M059J (cell line): ENCODE data around the gene GAL3ST3. TPM values are rescaled to one million over a fixed set of nuclear protein-coding genes. Genes with fewer than 3 reads are reported as not detected.

Source experiments
- total RNA-seq: library from RNA; depleted of rRNA; stranded (reverse); fragments of >200 nt; shearing (Covaris generic); gene quantifications from 2 replicates; pipeline ENCODE4 v1.2.3, GENCODE V29; 2014; rRNA removed

GAL3ST3 gene
- total RNA-seq, 1 experiment from 2014 or later: not detected

Other genes with a start within 250 kb of the GAL3ST3 start
- 0.12 TPM in 1 of 2 replicates, not detected in the other for gene SNX32, start 215.2 kb downstream of the GAL3ST3 start, total RNA-seq
- gene CFL1, start 191.0 kb downstream of the GAL3ST3 start, total RNA-seq: 1,801 and 2,276 TPM in 2 replicates
- 22.7 and 42.4 TPM in 2 replicates for gene MUS81, start 188.7 kb downstream of the GAL3ST3 start, total RNA-seq
- gene EFEMP2, start 176.4 kb downstream of the GAL3ST3 start, total RNA-seq: 14.4 and 25.3 TPM in 2 replicates
- 0.49 and 1.5 TPM in 2 replicates for gene CTSW, start 169.3 kb downstream of the GAL3ST3 start, total RNA-seq
- gene FIBP, start 160.7 kb downstream of the GAL3ST3 start, total RNA-seq: 149 and 165 TPM in 2 replicates
- 57.1 and 95.3 TPM in 2 replicates for gene CCDC85B, start 158.5 kb downstream of the GAL3ST3 start, total RNA-seq
- 253 and 286 TPM in 2 replicates for gene FOSL1, start 148.8 kb downstream of the GAL3ST3 start, total RNA-seq
- gene C11orf68, start 130.1 kb downstream of the GAL3ST3 start, total RNA-seq: 39.1 and 47.9 TPM in 2 replicates
- gene DRAP1, start 129.7 kb downstream of the GAL3ST3 start, total RNA-seq: 456 and 489 TPM in 2 replicates
- not detected in 2 replicates for gene TSGA10IP, start 103.7 kb downstream of the GAL3ST3 start, total RNA-seq
- 60.3 and 102 TPM in 2 replicates for gene SART1, start 87.4 kb downstream of the GAL3ST3 start, total RNA-seq
- 46.0 and 46.9 TPM in 2 replicates for gene EIF1AD, start 47.0 kb downstream of the GAL3ST3 start, total RNA-seq
- 97.1 and 106 TPM in 2 replicates for gene BANF1, start 46.7 kb downstream of the GAL3ST3 start, total RNA-seq
- 0.20 TPM in 1 of 2 replicates, not detected in the other for gene CST6, start 37.2 kb downstream of the GAL3ST3 start, total RNA-seq
- 1.6 TPM in 2 replicates for gene CATSPER1, start 22.7 kb downstream of the GAL3ST3 start, total RNA-seq
- 164 and 233 TPM in 2 replicates for gene SF3B2, start 3.2 kb upstream of the GAL3ST3 start, total RNA-seq
- 24.2 and 32.7 TPM in 2 replicates for gene PACS1, start 21.1 kb upstream of the GAL3ST3 start, total RNA-seq
- gene KLC2, start 208.5 kb upstream of the GAL3ST3 start, total RNA-seq: 15.1 and 17.6 TPM in 2 replicates
- 189 and 209 TPM in 2 replicates for gene RAB1B, start 219.5 kb upstream of the GAL3ST3 start, total RNA-seq
- 2.0 and 3.4 TPM in 2 replicates for gene CNIH2, start 229.0 kb upstream of the GAL3ST3 start, total RNA-seq
- 197 and 221 TPM in 2 replicates for gene YIF1A, start 240.0 kb upstream of the GAL3ST3 start, total RNA-seq
- gene TMEM151A, start 242.7 kb upstream of the GAL3ST3 start, total RNA-seq: not detected in 2 replicates